HG02840 (cell line): Measurements from ENCODE around the gene DDX25.
"Not testable (repeated sequence)": the region's sequence is repeated elsewhere in the genome, so short reads cannot be mapped to it uniquely, and the experiment has no call there.

Experiments
- ATAC-seq: cut with Tn5 transposase; IDR thresholded peaks from one replicate; pipeline ENCODE4 v1.9.1; 2021; ENCODE audit warnings: mild to moderate bottlenecking, moderate library complexity, moderate number of reproducible peaks; ENCODE audit not compliant: unreplicated experiment, low FRiP score

DDX25 gene

GRCh38 chr11:125902927-125903710 is 1.2 kb upstream of the DDX25 start, which contains the start of gene PUS3:
Gene PUS3, minus strand, starts transcription at chr11:125903206. Its CDS starts 6,922 bp downstream, at chr11:125896284.
- ATAC-seq = peak; percentile 95

DNA sequence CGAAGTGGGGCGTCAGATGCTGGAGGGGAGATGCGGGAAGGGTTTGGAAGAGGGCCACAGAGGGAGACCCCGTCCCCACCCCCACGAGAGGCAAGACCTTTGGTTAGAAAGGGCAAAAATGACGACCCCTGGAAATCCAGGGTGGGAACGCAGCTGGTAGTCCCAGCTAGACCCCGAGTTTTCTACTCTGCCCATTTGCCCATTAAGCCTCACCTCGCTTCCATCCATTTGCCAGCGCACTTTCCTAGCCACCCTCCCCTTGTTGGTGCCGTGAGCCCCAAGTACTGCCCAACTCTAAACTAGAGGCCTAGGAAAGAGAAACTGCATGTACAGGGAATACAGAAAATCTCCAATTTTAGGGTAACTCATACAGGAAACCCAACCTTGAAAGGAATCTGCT is 370 bp downstream of the DDX25 start:
- no peak for ATAC-seq

DNA sequence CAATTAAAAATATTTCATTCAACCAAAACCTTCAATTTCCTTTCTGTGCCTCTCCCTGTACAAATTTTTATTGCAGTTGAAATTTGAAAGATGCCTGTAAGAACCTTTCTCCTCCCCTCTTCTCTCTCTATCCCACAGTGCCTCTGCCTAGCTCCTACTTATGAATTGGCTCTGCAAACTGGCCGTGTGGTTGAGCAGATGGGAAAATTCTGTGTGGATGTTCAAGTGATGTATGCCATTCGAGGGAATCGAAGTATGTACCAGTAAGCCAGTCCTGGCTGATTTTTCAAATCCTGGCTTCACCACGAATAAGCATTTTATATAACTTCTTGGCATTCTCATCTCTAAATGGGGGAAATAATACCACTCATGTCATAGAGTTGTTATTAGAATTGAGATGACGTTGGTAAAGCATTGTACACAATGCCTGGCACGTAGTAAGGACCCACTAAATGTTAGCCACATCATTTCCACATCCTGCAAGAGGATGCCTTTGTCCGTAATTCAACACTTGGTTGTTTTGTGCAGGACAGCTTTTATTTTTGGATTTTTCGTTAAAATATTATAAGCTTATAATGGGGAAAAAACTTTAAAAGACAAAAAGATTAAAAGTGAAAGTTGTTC is 6.0 kb downstream of the DDX25 start:
- no peak for ATAC-seq

DNA sequence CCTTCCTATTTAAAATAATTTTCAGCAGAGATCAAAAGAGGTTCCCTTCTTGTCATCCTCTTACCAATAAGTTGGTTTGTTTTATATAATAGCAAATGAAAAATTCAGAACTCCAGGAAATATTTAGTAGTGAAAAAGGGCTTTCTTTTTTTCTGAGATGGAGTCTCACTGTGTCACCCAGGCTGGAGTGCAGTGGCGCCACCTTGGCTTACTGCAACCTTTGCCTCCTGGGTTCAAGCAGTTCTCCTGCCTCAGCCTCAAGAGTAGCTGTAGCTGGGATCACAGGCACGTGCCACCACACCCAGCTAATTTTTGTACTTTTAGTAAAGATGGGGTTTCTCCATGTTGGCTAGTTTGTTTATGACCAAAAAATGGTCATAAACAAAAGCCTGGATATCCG is 10.3 kb downstream of the DDX25 start:
- not testable (repeated sequence) for ATAC-seq

- ATAC-seq = no peak
Observed at GRCh38 chr11:125916683-125917347, 12.5 kb downstream of the DDX25 start.

DNA sequence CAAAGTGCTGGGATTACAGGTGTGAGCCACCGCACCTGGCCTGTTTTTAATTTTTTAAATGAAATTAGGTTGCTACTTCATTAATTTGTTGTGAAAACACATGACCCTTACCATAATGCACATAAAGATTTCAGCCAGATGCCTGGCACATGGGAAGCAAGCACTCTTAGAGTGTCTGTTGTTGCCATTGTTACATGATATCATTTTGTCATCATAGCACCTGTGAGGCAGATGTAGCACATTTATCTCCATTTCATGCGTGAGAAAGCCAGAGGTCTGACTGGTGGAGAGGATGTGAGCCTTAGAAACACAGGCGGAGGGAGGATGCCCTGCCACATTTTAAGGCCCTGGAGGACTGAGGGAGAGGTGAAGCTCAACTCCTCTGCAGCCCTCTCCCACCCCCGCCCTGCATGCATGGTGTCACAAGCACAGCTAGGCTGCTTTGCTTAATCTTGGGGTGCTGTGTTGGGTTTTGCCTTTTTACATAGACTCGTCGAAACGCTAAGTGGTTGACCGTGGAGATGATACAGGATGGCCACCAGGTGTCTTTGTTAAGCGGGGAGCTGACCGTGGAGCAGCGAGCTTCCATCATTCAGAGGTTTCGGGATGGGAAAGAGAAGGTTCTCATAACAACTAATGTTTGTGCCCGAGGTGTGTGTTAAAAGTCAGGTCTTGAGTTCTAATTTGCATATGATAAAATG is 14.0 kb downstream of the DDX25 start:
- no peak for ATAC-seq

GRCh38 chr11:125921042-125921441 is 16.7 kb downstream of the DDX25 start:
- ATAC-seq = no peak

- ATAC-seq = no peak
Observed at GRCh38 chr11:125922156-125922555, 17.8 kb downstream of the DDX25 start.

DNA sequence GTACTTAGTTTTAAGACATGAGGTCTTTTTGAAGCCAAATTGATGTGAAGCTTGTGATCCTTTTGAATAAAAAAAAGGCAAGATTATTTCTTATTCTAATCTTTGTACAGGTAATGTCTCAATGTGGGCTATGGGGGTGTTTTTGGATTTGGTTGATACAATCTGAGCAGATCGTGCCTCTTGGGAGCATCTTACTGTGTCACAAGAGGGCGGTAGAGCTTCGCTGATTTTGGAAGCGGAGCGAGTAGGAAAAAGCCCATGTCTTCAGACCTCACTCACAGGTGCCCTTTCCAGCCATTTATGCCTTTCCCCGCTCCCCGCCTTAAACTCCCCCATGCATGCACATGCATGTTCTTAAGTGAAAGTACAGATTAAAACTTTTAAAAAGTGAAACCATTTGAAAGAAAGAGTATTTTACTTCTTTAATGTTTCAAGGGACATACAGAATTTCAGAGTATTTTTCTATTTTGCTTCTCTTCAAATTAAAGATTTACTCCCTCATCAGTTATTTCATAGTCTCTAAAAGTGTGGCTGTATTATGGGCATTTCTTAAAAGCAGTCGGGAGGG is 18.8 kb downstream of the DDX25 start:
- no peak for ATAC-seq

- ATAC-seq = no peak
Observed at GRCh38 chr11:125923633-125924032, 19.3 kb downstream of the DDX25 start.

DNA sequence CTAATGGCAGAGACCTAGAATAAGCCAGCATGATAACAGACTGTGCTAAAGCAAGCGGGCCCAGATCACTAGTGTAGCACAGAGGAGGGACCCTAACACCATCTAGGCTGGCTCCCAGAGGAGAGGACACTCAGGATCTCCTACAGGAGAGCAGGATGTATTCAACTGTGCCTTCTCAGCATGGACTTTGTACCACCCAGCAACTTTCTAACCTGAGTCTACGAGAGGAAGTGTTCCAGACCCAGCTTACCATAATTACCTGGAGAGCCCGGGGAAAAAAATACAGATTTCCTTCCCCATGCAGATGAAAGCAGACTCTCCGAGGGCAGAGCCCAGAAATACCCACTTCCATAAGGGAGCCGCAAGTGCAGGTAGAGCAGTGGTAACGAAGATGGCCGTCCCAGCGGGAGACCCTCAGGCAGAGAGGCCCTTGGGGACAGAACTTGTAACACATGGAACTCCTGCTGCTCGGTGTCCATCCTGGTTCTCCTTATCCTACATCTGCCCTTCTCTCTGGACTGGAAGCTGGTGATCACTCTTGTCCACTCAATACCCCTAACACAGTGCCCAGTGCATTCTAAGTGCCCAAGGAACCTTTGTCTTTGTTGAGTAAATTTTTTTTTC is 20.2 kb downstream of the DDX25 start:
- ATAC-seq = no peak

DNA sequence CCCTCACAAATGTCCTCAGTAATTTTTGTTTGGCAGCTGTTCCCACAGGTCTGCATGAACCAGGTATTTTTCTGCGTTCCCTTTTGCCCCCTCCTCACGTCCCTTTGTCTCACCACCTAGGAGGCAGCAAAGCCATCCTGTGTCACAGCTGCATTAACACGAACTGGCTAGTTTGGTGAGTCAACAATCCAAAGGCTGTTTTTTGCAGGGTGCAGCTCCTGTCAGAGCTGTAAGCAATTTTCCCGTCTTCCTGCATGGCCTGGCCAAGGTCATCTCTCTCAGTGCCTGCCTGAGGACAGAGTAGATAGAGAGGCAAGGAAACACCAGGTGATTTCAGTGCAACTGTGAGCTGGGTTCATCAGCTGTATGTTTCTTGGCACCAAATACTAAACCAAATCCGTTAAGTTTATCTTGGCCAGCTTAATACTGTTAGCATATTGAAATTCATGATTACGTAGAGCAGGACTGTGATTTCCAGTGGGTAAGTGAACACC is 21.0 kb downstream of the DDX25 start:
- ATAC-seq = no peak

GRCh38 chr11:125925804-125926203 is 21.5 kb downstream of the DDX25 start:
- ATAC-seq = no peak

GRCh38 chr11:125926682-125927081 is 22.4 kb downstream of the DDX25 start:
- ATAC-seq = no peak

DNA sequence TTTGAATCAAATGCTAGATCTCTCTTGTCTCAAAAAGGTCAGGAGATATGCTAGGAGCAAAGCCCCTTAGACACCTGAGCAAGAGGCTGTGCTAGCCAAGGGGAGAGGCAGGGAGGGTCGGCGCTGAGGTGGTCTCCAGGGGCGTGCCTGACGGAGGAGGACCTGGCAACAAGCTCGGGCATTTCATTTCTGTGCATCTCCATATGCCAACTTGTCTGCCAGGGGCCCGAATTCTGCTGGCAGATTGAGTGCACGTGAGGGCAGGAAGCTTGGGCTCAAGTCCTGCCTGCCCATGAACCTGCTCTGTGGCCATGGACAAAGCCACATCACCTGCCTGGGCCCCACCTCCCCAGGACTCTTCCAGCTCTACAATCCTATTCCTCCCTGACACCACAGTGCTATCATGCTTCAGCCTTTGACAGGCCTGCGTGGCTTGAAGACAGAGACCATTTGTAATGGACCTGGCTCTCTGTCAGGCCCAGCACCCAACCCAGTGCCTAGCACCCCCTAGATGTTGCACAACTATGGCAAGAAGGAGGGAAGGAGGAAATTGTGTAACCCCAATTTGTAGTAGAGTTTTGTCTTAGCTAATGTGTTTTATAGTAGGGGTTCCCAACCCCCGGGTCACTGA is 25.3 kb downstream of the DDX25 start:
- ATAC-seq = no peak

DNA sequence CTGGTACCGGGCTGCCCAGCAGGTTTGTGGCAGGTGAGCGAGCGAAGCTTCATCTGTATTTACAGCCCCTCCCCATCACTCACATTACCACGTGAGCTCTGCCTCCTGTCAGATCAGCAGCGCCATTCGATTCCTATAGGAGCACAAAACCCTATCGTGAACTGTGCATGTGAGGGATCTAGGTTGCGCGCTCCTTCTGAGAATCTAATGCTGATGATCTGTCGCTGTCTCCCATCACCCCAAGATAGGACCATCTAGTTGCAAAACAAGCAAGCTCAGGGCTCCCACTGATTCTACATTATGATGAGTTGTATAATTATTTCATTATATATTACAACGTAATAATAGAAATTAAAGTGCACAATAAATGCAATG is 25.8 kb downstream of the DDX25 start:
- ATAC-seq = no peak

- ATAC-seq = no peak
Observed at GRCh38 chr11:125931116-125931515, 26.8 kb downstream of the DDX25 start.

DNA sequence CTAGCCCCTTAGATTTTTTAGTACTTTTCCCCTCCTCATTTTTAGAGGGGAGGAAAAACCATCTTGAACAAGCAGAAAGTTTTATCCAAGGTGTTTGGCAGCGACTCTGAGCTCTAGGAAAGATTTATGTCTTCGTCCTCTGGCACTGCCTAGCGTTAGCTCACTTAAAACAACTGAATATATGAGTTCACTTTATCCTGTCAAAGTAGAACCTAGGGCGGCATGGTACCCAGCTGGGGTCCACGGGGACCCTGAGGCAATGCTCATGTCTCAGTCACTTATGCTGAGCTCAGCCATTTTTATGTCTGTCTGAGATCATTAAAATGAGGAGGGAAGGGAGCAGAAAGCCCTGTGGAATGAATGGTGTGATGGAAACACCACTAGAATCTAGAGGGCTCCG is 27.4 kb downstream of the DDX25 start:
- no peak for ATAC-seq

DNA sequence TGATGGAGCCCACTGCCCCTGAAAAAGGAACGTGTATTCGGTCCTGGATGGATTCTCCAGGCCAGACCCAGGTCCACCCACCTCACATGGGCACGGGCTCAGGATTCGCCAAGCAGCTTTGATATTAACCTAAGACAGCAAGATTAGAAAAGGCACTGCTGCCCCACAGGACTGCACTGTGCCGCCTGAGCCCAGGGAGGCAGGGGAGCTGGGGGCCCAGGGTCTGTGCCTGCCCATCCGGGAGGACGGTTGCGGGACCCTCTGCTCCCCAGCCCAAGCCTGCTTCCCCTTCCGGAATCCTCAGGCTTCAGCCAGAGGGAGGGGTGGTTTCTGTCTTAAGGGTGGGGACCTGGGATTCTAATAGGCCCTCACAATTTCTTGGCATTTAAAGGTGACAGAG is 28.0 kb downstream of the DDX25 start:
- no peak for ATAC-seq
